HEK293 (cell line): ENCODE data around the gene FRRS1L.
A peak's percentile ranks its signal among the peaks of the same experiment; 100 is the strongest.

Source experiments
- FEZF1 ChIP-seq: fragments of 450-650 bp; formaldehyde crosslinking; IDR thresholded peaks from 2 replicates; pipeline ENCODE4 v1.5.1; 2016; ENCODE audit warnings: missing biosample characterization, missing genetic modification characterization
- SCRT2 ChIP-seq: fragments of 450-650 bp; formaldehyde crosslinking; IDR thresholded peaks from 2 replicates; pipeline ENCODE4 v1.5.1; 2016; ENCODE audit warnings: missing biosample characterization, missing genetic modification characterization
- TCF7L2 ChIP-seq: IDR thresholded peaks from 2 replicates; pipeline ENCODE4 v1.6.1; 2011; ENCODE audit warnings: low read depth, mild to moderate bottlenecking, inconsistent platforms, low read length, moderate library complexity, borderline replicate concordance
- TRIM28 ChIP-seq: IDR thresholded peaks from 2 replicates; pipeline ENCODE4 v1.6.1; 2011; ENCODE audit warnings: low read length, control low read depth, borderline replicate concordance
- ZBTB10 ChIP-seq: fragments of 450-650 bp; formaldehyde crosslinking; IDR thresholded peaks from 2 replicates; pipeline ENCODE4 v1.5.1; 2016; ENCODE audit warnings: missing biosample characterization, missing genetic modification characterization
- ZBTB17 ChIP-seq: fragments of 450-650 bp; formaldehyde crosslinking; IDR thresholded peaks from 2 replicates; pipeline ENCODE4 v1.5.1; 2016; ENCODE audit warnings: missing biosample characterization, missing genetic modification characterization
- ZBTB44 ChIP-seq: fragments of 450-650 bp; IDR thresholded peaks from 2 replicates; pipeline ENCODE4 v1.5.1; 2018; ENCODE audit warnings: missing biosample characterization, mild to moderate bottlenecking, missing genetic modification characterization
- ZBTB8A ChIP-seq: fragments of 450-650 bp; formaldehyde crosslinking; IDR thresholded peaks from 2 replicates; pipeline ENCODE4 v1.5.1; 2016; ENCODE audit warnings: missing biosample characterization, missing genetic modification characterization
- ZNF169 ChIP-seq: fragments of 450-650 bp; formaldehyde crosslinking; IDR thresholded peaks from 2 replicates; pipeline ENCODE4 v1.5.1; 2016; ENCODE audit warnings: missing biosample characterization, missing genetic modification characterization
- ZNF2 ChIP-seq: fragments of 450-650 bp; formaldehyde crosslinking; IDR thresholded peaks from 2 replicates; pipeline ENCODE4 v1.5.1; 2016; ENCODE audit warnings: missing biosample characterization, missing genetic modification characterization
- ZNF214 ChIP-seq: fragments of 450-650 bp; formaldehyde crosslinking; IDR thresholded peaks from 2 replicates; pipeline ENCODE4 v1.5.1; 2017; ENCODE audit warnings: missing biosample characterization, mild to moderate bottlenecking, missing genetic modification characterization, borderline replicate concordance
- ZNF221 ChIP-seq: fragments of 450-650 bp; formaldehyde crosslinking; IDR thresholded peaks from 2 replicates; pipeline ENCODE4 v1.5.1; 2017; ENCODE audit warnings: missing biosample characterization, missing genetic modification characterization, borderline replicate concordance
- ZNF23 ChIP-seq: fragments of 450-650 bp; formaldehyde crosslinking; IDR thresholded peaks from 2 replicates; pipeline ENCODE4 v1.5.1; 2016; ENCODE audit warnings: missing biosample characterization, missing genetic modification characterization, borderline replicate concordance
- ZNF302 ChIP-seq: fragments of 450-650 bp; formaldehyde crosslinking; IDR thresholded peaks from 2 replicates; pipeline ENCODE4 v1.5.1; 2016; ENCODE audit warnings: missing biosample characterization, missing genetic modification characterization, low read depth
- ZNF335 ChIP-seq: fragments of 450-650 bp; formaldehyde crosslinking; conservative IDR thresholded peaks from 2 replicates; pipeline ENCODE4 v1.5.1; 2016; ENCODE audit warnings: missing biosample characterization, missing genetic modification characterization
- ZNF37A ChIP-seq: fragments of 450-650 bp; IDR thresholded peaks from 2 replicates; pipeline ENCODE4 v1.5.1; 2018; ENCODE audit warnings: missing biosample characterization, missing genetic modification characterization
- ZNF561 ChIP-seq: fragments of 450-650 bp; IDR thresholded peaks from 2 replicates; pipeline ENCODE4 v1.5.1; 2018; ENCODE audit warnings: missing biosample characterization, missing genetic modification characterization, borderline replicate concordance
- ZNF600 ChIP-seq: fragments of 450-650 bp; formaldehyde crosslinking; IDR thresholded peaks from 2 replicates; pipeline ENCODE4 v1.5.1; 2016; ENCODE audit warnings: missing biosample characterization, missing genetic modification characterization
- ZNF629 ChIP-seq: fragments of 450-650 bp; formaldehyde crosslinking; IDR thresholded peaks from 2 replicates; pipeline ENCODE4 v1.5.1; 2017; ENCODE audit warnings: missing biosample characterization, missing genetic modification characterization
- ZNF704 ChIP-seq: fragments of 450-650 bp; formaldehyde crosslinking; IDR thresholded peaks from 2 replicates; pipeline ENCODE4 v1.5.1; 2016; ENCODE audit warnings: missing biosample characterization, missing genetic modification characterization
- ZNF776 ChIP-seq: fragments of 450-650 bp; formaldehyde crosslinking; IDR thresholded peaks from 2 replicates; pipeline ENCODE4 v1.5.0; 2017; ENCODE audit warnings: missing biosample characterization, missing genetic modification characterization, borderline replicate concordance
- TF ChIP-seq, protein P1 (sequence below): fragments of 450-650 bp; formaldehyde crosslinking; IDR thresholded peaks from 2 replicates; pipeline ENCODE4 v1.5.1; 2017; ENCODE audit warnings: missing biosample characterization, mild to moderate bottlenecking, missing genetic modification characterization, moderate library complexity
- TF ChIP-seq, protein P2 (sequence below): fragments of 450-650 bp; formaldehyde crosslinking; IDR thresholded peaks from 2 replicates; pipeline ENCODE4 v1.5.1; 2016; ENCODE audit warnings: missing biosample characterization, missing genetic modification characterization
- TF ChIP-seq, protein P3 (sequence below): fragments of 450-650 bp; formaldehyde crosslinking; IDR thresholded peaks from 2 replicates; pipeline ENCODE4 v1.5.1; 2016; ENCODE audit warnings: missing biosample characterization, missing genetic modification characterization
- TF ChIP-seq, protein P4 (sequence below): fragments of 450-650 bp; formaldehyde crosslinking; IDR thresholded peaks from 2 replicates; pipeline ENCODE4 v1.5.1; 2016; ENCODE audit warnings: missing biosample characterization, missing genetic modification characterization

The FRRS1L gene

GRCh38 chr9:109107402-109108240 is 59.4 kb downstream of the FRRS1L start (continued):
- TF ChIP-seq, protein P1, sequence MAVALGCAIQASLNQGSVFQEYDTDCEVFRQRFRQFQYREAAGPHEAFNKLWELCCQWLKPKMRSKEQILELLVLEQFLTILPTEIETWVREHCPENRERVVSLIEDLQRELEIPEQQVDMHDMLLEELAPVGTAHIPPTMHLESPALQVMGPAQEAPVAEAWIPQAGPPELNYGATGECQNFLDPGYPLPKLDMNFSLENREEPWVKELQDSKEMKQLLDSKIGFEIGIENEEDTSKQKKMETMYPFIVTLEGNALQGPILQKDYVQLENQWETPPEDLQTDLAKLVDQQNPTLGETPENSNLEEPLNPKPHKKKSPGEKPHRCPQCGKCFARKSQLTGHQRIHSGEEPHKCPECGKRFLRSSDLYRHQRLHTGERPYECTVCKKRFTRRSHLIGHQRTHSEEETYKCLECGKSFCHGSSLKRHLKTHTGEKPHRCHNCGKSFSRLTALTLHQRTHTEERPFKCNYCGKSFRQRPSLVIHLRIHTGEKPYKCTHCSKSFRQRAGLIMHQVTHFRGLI (tag by site-specific recombination) = no peak
- TF ChIP-seq TRIM28 (no peak), ZNF629 (tag by site-specific recombination) (no peak), ZNF23 (tag by site-specific recombination) (no peak), ZBTB10 (tag by site-specific recombination) (no peak), FEZF1 (tag by site-specific recombination) (peak; percentile 32; the same call in 1 of the 2 replicates), ZBTB17 (tag by site-specific recombination) (peak; percentile 11; the same call in 1 of the 2 replicates), ZNF302 (tag by site-specific recombination) (no peak), SCRT2 (tag by site-specific recombination) (no peak), ZBTB44 (no peak), ZNF37A (no peak), ZNF169 (tag by site-specific recombination) (no peak), ZNF335 (tag by site-specific recombination) (no peak; the same call in 1 of the 2 replicates), ZNF776 (tag by site-specific recombination) (no peak), ZNF561 (no peak), ZBTB8A (no peak), ZNF221 (tag by site-specific recombination) (no peak), TCF7L2 (no peak), ZNF214 (tag by site-specific recombination) (no peak), ZNF704 (no peak), ZNF600 (tag by site-specific recombination) (peak; percentile 64; the same call in 1 of the 2 replicates), ZNF2 (tag by site-specific recombination) (no peak)
- TF ChIP-seq, protein P2, sequence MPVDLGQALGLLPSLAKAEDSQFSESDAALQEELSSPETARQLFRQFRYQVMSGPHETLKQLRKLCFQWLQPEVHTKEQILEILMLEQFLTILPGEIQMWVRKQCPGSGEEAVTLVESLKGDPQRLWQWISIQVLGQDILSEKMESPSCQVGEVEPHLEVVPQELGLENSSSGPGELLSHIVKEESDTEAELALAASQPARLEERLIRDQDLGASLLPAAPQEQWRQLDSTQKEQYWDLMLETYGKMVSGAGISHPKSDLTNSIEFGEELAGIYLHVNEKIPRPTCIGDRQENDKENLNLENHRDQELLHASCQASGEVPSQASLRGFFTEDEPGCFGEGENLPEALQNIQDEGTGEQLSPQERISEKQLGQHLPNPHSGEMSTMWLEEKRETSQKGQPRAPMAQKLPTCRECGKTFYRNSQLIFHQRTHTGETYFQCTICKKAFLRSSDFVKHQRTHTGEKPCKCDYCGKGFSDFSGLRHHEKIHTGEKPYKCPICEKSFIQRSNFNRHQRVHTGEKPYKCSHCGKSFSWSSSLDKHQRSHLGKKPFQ (tag by site-specific recombination) = no peak
- TF ChIP-seq, protein P3, sequence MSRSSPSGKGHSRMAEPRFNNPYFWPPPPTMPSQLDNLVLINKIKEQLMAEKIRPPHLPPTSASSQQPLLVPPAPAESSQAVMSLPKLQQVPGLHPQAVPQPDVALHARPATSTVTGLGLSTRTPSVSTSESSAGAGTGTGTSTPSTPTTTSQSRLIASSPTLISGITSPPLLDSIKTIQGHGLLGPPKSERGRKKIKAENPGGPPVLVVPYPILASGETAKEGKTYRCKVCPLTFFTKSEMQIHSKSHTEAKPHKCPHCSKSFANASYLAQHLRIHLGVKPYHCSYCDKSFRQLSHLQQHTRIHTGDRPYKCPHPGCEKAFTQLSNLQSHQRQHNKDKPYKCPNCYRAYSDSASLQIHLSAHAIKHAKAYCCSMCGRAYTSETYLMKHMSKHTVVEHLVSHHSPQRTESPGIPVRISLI (tag by site-specific recombination) = 0 out of 2 replicates have a peak, but pooled peaks have one; percentile 31
- TF ChIP-seq, protein P4, sequence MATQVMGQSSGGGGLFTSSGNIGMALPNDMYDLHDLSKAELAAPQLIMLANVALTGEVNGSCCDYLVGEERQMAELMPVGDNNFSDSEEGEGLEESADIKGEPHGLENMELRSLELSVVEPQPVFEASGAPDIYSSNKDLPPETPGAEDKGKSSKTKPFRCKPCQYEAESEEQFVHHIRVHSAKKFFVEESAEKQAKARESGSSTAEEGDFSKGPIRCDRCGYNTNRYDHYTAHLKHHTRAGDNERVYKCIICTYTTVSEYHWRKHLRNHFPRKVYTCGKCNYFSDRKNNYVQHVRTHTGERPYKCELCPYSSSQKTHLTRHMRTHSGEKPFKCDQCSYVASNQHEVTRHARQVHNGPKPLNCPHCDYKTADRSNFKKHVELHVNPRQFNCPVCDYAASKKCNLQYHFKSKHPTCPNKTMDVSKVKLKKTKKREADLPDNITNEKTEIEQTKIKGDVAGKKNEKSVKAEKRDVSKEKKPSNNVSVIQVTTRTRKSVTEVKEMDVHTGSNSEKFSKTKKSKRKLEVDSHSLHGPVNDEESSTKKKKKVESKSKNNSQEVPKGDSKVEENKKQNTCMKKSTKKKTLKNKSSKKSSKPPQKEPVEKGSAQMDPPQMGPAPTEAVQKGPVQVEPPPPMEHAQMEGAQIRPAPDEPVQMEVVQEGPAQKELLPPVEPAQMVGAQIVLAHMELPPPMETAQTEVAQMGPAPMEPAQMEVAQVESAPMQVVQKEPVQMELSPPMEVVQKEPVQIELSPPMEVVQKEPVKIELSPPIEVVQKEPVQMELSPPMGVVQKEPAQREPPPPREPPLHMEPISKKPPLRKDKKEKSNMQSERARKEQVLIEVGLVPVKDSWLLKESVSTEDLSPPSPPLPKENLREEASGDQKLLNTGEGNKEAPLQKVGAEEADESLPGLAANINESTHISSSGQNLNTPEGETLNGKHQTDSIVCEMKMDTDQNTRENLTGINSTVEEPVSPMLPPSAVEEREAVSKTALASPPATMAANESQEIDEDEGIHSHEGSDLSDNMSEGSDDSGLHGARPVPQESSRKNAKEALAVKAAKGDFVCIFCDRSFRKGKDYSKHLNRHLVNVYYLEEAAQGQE (tag by site-specific recombination) = no peak
